ENCODE data around the gene NAB1.

Gene NAB1

DNA sequence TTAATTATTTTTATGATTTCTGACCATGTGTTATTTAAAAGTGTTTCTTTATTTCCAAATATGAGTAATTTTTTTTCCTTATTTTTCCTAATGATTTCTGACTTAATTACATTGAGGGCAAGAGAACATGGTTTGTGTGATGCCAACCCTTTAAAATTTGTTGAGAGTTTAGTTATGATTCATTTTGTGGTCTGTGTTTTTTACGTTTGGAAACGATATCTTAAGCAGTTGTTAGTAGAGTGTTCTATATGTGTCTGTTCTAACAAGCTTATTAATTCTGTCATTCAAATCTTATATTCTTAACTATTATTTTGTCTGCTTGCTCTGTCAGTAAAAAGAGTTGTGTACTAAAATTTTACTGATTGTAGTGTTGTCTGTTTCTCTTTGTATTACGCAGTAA is 15.0 kb downstream of the NAB1 start:
- TF ChIP-seq, protein P1, sequence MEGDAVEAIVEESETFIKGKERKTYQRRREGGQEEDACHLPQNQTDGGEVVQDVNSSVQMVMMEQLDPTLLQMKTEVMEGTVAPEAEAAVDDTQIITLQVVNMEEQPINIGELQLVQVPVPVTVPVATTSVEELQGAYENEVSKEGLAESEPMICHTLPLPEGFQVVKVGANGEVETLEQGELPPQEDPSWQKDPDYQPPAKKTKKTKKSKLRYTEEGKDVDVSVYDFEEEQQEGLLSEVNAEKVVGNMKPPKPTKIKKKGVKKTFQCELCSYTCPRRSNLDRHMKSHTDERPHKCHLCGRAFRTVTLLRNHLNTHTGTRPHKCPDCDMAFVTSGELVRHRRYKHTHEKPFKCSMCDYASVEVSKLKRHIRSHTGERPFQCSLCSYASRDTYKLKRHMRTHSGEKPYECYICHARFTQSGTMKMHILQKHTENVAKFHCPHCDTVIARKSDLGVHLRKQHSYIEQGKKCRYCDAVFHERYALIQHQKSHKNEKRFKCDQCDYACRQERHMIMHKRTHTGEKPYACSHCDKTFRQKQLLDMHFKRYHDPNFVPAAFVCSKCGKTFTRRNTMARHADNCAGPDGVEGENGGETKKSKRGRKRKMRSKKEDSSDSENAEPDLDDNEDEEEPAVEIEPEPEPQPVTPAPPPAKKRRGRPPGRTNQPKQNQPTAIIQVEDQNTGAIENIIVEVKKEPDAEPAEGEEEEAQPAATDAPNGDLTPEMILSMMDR (IDR thresholded peaks at IDR 0.05; ENCODE audit: insufficient read depth, low read depth, low read length, missing control alignments), result no peak
- H3K4me3 ChIP-seq (ENCODE audit: low read depth, low read length), result no peak overlapping the region
- DNase-seq (ENCODE audit: low read depth), result no peak

DNA sequence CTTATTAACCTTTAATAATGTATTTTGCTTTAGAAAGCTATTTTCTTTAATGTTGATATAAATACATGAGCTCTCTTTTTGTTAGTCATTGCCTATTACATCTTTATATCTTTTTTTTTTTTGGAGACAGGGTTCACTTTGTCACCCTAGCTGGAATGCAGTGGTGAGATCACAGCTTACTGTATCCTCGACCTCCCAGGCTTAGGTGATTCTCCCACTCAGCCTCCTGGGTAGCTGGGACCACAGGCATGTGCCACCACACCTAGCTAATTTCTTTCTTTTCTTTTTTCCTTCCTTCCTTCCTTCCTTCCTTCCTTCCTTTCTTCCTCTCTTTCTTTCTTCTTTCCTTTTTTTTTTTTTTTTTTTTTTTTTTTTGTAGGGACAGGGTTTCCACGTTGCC is 15.4 kb downstream of the NAB1 start:
- DNase-seq (ENCODE audit: low read depth), result no peak
- TF ChIP-seq, protein P1 (IDR thresholded peaks at IDR 0.05; ENCODE audit: insufficient read depth, low read depth, low read length, missing control alignments), result no peak

DNA sequence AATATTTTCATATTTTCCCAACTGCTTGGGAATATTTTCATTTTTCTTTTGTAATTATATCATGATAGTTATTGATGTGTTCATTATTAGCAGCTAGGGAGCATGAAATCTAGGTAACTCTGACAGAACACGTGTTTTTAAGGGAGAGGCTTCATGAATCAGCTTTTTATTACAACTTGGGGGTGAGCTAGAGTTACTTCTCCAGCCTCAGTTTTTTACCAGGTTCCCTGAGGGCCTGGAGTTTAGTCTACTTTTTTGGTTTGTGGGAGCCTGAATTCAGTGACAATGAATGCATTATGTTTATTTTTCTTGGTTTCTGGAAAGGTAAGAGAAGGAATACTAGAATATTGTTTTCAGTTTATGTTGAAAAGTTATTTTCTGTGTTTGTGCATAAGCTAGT is 18.0 kb downstream of the NAB1 start:
- DNase-seq (ENCODE audit: low read depth), result no peak
- no peak overlapping the region for H3K4me3 ChIP-seq (ENCODE audit: low read depth, low read length)
- TF ChIP-seq, protein P1 (IDR thresholded peaks at IDR 0.05; ENCODE audit: insufficient read depth, low read depth, low read length, missing control alignments), result no peak

More for the DNA sequence above, 15.4 kb downstream of the NAB1 start:
- no peak overlapping the region for H3K4me3 ChIP-seq (ENCODE audit: low read depth, low read length)

DNA sequence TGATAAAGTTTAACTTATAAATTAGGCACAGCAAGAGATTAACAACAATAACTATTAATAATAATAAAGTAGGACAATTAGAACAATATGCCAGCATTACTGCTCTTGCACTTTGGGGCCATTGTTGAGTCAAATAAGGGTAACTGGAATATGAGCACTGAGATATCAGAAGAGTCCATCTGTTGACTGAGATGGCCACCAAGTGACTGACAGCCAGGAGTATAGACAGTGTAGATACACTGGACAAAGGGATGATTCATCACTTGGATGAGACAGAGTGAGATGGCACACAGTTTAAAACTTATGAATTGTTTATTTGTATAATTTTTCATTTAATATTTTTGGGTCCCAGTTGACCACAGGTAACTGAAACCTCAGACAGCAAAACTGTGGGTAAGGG is 20.0 kb downstream of the NAB1 start:
- DNase-seq (ENCODE audit: low read depth), result no peak
- TF ChIP-seq, protein P1 (IDR thresholded peaks at IDR 0.05; ENCODE audit: insufficient read depth, low read depth, low read length, missing control alignments), result no peak
- no peak overlapping the region; the same call in none of the 2 replicates for H3K4me3 ChIP-seq (ENCODE audit: low read depth, low read length)

DNA sequence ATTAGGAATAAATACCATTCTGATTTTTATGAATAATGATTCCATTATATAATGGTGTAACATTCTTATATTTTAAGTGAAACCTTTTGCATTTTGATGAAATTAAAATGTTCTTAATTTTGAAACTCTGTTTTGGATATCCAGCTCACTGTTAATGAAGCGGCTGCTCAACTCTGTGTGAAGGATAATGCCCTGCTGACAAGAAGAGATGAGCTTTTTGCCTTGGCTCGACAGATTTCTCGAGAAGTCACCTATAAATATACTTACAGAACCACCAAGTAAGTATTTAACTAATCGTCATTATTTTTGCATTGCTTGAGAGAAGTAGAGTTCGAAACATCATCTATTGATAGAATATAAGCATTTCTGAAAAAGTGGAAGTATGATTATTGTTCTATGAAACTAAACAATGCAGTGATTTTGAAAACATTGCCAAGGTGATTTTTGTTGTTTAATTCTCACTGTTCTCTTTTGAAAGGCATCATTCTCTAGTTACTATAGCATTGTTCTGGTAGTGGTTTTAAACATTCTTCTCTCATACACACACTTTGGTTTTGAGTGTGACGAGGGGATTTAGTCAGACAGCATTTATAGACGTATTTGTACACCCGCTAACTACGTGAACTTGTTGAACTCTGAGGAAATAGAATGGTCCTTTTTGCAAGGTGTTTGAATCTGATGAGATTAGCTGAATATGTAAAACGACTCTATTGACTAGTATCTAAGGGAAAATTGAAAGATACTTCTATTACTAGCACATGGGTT is 21.5 kb downstream of the NAB1 start:
- TF ChIP-seq, protein P1 (IDR thresholded peaks at IDR 0.05; ENCODE audit: insufficient read depth, low read depth, low read length, missing control alignments), result no peak
- DNase-seq (ENCODE audit: low read depth), result peak; percentile 80
- H3K4me3 ChIP-seq (ENCODE audit: low read depth, low read length), result peak overlapping the region; percentile 36

DNA sequence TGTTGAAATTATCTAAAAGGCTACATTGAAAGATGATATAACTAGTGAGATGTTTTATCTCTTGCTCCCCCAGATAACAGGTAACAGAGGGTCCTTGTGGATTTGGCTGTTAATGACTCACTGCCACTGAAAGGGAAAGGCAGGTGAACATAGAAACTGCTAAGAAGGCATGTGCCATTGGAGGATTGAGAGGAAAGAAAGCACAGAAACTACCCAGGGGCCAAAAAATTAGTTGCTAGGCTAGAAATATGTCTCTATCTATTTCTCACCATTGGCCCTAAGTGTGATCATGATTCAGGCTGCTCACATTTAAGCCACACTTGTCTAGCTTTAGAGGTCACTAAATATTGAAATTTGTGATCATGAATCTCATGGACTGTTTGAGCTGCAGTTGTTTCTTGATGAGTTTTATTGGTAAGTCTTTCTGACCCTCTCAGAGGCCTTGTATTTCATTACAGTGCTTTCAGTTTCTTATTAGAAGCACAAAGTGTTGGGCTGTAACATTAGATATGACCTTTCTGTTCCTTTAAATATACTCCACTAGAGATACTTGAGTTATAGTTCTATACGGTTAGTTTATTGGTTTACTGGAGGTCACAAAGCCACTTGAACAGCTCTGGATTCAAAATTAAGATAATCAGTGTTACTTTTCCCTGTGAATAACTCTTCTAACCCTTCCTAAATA is 26.2 kb downstream of the NAB1 start:
- TF ChIP-seq, protein P1 (IDR thresholded peaks at IDR 0.05; ENCODE audit: insufficient read depth, low read depth, low read length, missing control alignments), result no peak
- peak overlapping the region; percentile 49 for H3K4me3 ChIP-seq (ENCODE audit: low read depth, low read length)
- DNase-seq (ENCODE audit: low read depth), result peak; percentile 74

Data from GM12865 (cell line).